C4-2B (cell line): ENCODE results near the gene TMEM254.

Experiments used
- H3K27ac ChIP-seq: fragments of 450-650 bp; 2 replicates; pipeline ENCODE4 v1.5.1; 2017
- ZFX ChIP-seq: fragments of 450-650 bp; IDR thresholded peaks from 2 replicates; pipeline ENCODE4 v1.6.1; 2017
- TF ChIP-seq, protein P1 (sequence below): fragments of 450-650 bp; conservative IDR thresholded peaks from 2 replicates; pipeline ENCODE4 v1.5.1; 2017; ENCODE audit warnings: mild to moderate bottlenecking

Gene TMEM254

DNA sequence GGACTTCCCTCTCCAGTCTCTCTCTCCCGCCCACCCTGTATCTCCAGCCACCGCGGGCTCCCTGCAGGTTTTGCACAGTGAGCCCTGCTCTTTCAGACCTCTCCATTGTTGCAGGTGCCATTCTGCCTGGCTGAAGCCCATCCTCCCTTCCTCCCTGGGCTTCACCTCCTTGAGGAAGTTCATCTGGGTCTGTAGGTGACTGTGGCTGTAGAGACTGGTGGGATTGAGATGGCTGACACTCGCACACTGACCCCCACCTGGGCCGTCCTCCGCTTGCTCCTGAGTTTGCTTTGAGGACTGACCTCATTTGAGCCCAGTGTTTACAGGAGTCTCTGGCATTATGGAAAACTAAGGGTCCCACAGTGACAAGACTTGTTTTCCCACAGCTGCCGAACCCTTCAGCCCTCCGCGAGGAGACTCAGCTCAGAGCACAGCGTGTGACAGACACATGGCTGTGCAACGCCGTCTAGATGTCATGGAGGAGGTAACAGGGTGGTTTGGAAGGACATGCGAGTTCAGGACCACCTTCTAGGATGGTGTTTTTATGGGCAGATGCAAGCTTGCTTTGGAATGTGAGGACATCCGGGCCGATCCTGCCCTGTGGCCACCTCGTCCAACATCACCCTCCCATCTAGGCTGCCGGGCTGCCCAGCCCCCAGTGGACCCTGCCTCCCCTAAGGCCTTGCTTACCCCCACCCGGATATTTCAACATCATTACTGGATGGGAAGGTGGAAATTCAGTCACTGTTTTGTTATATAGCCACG lies 63.4 kb downstream of the TMEM254 start:
- no peak for TF ChIP-seq ZFX
- TF ChIP-seq, protein P1, sequence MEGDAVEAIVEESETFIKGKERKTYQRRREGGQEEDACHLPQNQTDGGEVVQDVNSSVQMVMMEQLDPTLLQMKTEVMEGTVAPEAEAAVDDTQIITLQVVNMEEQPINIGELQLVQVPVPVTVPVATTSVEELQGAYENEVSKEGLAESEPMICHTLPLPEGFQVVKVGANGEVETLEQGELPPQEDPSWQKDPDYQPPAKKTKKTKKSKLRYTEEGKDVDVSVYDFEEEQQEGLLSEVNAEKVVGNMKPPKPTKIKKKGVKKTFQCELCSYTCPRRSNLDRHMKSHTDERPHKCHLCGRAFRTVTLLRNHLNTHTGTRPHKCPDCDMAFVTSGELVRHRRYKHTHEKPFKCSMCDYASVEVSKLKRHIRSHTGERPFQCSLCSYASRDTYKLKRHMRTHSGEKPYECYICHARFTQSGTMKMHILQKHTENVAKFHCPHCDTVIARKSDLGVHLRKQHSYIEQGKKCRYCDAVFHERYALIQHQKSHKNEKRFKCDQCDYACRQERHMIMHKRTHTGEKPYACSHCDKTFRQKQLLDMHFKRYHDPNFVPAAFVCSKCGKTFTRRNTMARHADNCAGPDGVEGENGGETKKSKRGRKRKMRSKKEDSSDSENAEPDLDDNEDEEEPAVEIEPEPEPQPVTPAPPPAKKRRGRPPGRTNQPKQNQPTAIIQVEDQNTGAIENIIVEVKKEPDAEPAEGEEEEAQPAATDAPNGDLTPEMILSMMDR = no peak
- no peak overlapping the region for H3K27ac ChIP-seq
